Neutrophil (primary cell): ENCODE measurements around the gene NHS.

Experiments
- H3K27ac ChIP-seq: fragments of 200-600 bp; sonication (generic); 2 replicates; pipeline ENCODE4 v1.5.1; 2016; ENCODE audit warnings: mild to moderate bottlenecking, moderate library complexity
- H3K27me3 ChIP-seq: fragments of 200-600 bp; sonication (generic); 2 replicates; pipeline ENCODE4 v1.6.0; 2016; ENCODE audit warnings: mild to moderate bottlenecking
- H3K36me3 ChIP-seq: fragments of 200-600 bp; sonication (generic); 2 replicates; pipeline ENCODE4 v1.5.1; 2017
- H3K4me1 ChIP-seq, 2 experiments: fragments of 200-600 bp in 1 of 2; sonication (generic) in 1 of 2; 1 replicate in 1 of 2; 2 replicates in 1 of 2; pipeline versions ENCODE4 v1.5.1 to v1.6.1; 2013 to 2016; ENCODE audit warnings: low read depth in 1 of 2, low read length in 1 of 2, mild to moderate bottlenecking in 1 of 2, moderate library complexity in 1 of 2; ENCODE audit not compliant: control insufficient read depth in 1 of 2, insufficient read depth in 1 of 2
- H3K4me3 ChIP-seq, 2 experiments: fragments of 200-600 bp in 1 of 2; sonication (generic) in 1 of 2; 1 replicate in 1 of 2; 2 replicates in 1 of 2; pipeline ENCODE4 v1.5.1; 2013 to 2016; ENCODE audit warnings: low read depth in 1 of 2, low read length in 1 of 2, mild to moderate bottlenecking in 1 of 2, moderate library complexity in 1 of 2
- H3K9me3 ChIP-seq: fragments of 200-600 bp; sonication (generic); 2 replicates; pipeline ENCODE4 v1.5.1; 2016
- TF ChIP-seq, protein P1 (sequence below): fragments of 200-600 bp; sonication (generic); IDR thresholded peaks from 2 replicates; pipeline ENCODE4 v1.5.1; 2016; ENCODE audit warnings: antibody characterized with exemption

NHS gene

DNA sequence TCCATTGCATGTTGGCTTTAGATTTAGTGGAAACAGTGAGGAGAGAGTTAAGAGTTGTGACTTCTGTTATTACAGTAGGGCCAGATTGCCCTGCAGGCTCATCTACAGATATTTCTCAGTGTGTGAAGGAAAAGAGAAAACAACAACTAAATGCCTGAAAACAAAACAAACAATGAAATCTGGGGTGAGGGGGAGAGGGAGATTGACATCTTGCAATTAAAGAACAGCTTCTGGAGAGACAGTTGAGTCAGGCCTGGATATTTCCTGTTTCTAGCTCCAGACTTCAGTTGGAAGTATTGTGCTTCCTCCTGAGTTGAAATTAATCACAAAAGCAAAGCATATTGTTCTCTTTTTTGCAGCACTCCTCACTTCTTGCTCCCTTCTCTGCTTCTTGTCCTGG, 254.0 kb downstream of the NHS start:
- H3K27ac ChIP-seq: no peak overlapping the region
- TF ChIP-seq, protein P1, sequence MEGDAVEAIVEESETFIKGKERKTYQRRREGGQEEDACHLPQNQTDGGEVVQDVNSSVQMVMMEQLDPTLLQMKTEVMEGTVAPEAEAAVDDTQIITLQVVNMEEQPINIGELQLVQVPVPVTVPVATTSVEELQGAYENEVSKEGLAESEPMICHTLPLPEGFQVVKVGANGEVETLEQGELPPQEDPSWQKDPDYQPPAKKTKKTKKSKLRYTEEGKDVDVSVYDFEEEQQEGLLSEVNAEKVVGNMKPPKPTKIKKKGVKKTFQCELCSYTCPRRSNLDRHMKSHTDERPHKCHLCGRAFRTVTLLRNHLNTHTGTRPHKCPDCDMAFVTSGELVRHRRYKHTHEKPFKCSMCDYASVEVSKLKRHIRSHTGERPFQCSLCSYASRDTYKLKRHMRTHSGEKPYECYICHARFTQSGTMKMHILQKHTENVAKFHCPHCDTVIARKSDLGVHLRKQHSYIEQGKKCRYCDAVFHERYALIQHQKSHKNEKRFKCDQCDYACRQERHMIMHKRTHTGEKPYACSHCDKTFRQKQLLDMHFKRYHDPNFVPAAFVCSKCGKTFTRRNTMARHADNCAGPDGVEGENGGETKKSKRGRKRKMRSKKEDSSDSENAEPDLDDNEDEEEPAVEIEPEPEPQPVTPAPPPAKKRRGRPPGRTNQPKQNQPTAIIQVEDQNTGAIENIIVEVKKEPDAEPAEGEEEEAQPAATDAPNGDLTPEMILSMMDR: no peak
- H3K4me3 ChIP-seq: no peak overlapping the region
- H3K36me3 ChIP-seq: no peaks in the 10 kb centered on the region
- H3K27me3 ChIP-seq: no peaks in the 10 kb centered on the region
- H3K9me3 ChIP-seq: no peaks in the 10 kb centered on the region
- H3K4me1 ChIP-seq: no peaks in the 10 kb centered on the region

DNA sequence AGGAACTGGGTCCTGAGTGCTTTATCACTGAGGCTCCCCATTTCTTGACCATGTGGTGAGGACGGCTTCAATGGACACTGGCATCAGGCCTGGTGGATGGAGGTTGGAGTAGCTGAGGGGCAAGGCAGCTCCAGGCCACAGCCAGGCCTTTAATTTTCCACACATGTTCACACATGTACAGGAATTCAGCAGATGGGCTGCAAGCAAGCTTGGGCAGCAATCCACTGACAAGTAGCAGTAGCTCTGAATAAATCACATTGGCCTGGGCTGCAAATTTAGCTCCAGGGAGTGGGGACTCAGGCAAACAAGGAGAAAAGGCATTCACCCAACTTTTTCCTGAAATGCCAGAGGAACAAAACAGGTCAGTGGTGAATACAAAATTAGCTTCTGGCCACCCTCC, 254.5 kb downstream of the NHS start:
- H3K9me3 ChIP-seq: no peaks in the 10 kb centered on the region
- H3K4me3 ChIP-seq: no peak overlapping the region
- H3K4me1 ChIP-seq: no peaks in the 10 kb centered on the region
- H3K27ac ChIP-seq: no peak overlapping the region
- TF ChIP-seq, protein P1: no peak
- H3K27me3 ChIP-seq: no peaks in the 10 kb centered on the region
- no peaks in the 10 kb centered on the region for H3K36me3 ChIP-seq

DNA sequence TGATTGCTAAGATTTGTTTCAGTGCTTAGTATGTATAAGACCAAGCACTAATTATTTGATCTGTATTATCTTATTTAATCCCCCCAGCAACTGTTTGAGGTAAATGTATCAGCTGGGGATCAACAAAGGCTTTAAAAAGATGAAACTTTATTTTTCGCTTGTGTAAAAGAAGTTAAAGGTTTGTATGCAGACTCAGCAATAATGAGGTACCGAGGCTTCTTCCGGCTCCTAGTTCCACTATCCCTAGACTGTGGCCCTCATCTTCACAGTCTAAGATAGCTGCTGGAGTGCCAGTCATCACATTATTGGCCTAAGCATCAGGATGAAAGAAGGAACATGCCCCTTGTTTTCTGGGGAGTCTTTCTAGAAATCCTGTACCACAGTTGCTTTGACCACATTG, 256.6 kb downstream of the NHS start:
- no peaks in the 10 kb centered on the region for H3K36me3 ChIP-seq

DNA sequence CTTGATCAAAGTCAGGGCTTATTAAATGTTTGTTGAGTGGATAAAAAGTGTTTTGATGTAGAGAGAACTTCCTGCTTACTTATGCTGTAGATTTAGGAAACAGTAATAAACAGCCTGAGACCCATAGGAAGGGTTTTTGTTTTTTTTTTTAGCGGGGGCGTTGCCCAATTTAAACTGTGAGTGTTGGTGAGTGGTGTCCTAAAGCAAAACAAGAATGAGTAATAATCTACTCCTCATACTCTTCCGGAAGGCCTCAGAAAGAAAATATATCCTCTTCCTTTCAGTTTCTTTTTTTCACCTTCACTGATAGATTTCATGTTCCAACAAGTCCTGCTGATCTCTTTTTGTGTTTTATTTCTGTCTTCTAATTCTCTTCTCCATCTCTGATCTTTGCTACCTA, 257.9 kb downstream of the NHS start:
- H3K36me3 ChIP-seq: no peaks in the 10 kb centered on the region
- TF ChIP-seq, protein P1: no peak
- H3K27ac ChIP-seq: no peak overlapping the region
- no peaks in the 10 kb centered on the region for H3K9me3 ChIP-seq
- no peaks in the 10 kb centered on the region for H3K4me1 ChIP-seq
- H3K4me3 ChIP-seq: no peak overlapping the region
- H3K27me3 ChIP-seq: no peaks in the 10 kb centered on the region

More for the DNA sequence above, 256.6 kb downstream of the NHS start:
- H3K27ac ChIP-seq: no peak overlapping the region
- no peaks in the 10 kb centered on the region for H3K27me3 ChIP-seq
- H3K4me1 ChIP-seq: no peaks in the 10 kb centered on the region
- no peak overlapping the region for H3K4me3 ChIP-seq
- no peaks in the 10 kb centered on the region for H3K9me3 ChIP-seq
- TF ChIP-seq, protein P1: no peak

DNA sequence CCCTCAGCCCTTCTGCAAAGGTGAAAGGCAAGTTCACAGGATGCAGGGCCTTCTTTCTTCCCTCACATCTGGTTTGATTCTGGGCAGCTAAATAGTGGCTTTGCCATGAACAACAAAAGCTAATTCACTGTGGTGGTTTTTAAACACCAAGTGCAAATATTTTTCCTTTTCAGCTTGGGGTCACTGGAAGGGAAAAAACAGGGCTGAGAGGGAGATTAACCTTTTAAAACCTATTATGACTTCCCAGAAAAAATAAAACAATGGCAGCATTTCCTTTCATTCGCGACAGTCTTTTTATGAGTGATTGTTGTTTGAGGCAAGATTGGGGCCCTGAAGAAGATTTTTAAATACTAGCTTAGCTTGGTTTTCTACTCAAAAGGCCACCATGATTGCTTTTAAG, 258.5 kb downstream of the NHS start:
- no peaks in the 10 kb centered on the region for H3K4me1 ChIP-seq
- no peaks in the 10 kb centered on the region for H3K9me3 ChIP-seq
- H3K27me3 ChIP-seq: no peaks in the 10 kb centered on the region
- H3K27ac ChIP-seq: no peak overlapping the region
- TF ChIP-seq, protein P1: no peak
- no peaks in the 10 kb centered on the region for H3K36me3 ChIP-seq
- no peak overlapping the region for H3K4me3 ChIP-seq
